Nucleus accumbens (tissue), 56 donors: ENCODE results near the gene PRUNE2.
"Not testable (repeated sequence)": the region's sequence is repeated elsewhere in the genome, so short reads cannot be mapped to it uniquely, and the experiment has no call there.

Experiments used
- DNase-seq, 56 donors: peaks; one replicate each; lab custom pipeline; 2025; lab: John Stamatoyannopoulos, UW

PRUNE2 gene

DNA sequence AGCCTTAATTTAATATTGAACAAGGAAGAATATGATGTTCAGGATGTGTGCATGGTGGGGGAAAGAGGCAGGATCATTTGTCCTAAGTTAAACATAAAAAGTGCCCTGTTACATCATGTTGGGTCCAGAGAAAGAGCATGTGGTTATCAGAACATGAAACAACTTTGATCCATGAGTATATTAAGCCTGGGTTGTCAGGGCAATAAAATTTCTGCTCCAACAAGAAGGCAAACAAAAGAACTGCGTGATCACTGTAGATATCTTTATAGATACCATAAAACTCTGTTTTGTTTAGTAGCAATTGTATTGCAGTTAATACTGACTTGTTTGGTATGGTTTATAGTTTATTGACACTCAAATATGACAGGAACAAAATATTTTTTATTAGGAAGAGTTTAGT is 106.4 kb downstream of the PRUNE2 start:
- no peak for DNase-seq

DNA sequence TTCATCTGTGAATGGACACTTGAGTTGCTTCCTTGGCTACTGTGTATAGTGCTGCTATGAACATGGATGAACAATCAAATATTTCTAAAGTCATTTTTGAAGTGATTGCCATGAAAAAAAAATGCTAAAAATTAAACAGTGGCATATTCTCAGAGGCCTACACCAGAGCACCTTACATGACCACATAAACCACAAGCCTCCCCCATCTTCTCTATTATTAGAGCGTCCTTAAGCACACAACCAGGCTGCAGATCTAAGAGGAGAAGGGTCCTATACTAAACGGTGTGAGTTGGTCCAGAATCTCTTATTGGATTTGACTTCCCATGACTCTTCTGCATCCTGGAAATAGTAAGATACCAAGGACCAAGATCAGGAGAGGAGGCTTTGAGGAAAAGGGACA is 107.4 kb downstream of the PRUNE2 start:
- no peak for DNase-seq

DNA sequence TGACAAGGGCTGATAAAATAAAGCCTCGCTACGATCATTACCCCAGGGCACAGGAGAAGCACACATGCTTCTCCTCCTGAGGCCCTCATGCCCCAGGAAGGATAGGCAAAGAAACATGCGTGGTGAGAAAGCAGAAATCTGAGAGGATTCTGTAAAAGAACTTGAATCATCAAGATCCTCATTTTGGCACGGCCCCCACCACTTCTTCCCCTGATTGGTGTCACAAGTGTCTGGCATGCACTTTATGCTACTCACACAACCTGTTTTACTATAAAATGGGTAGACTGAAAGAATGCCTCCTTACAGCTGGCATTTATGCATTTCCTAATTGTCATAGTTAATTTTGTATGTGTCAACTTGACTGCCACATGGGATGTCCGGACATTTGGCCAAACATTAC is 109.6 kb downstream of the PRUNE2 start:
- no peak for DNase-seq

DNA sequence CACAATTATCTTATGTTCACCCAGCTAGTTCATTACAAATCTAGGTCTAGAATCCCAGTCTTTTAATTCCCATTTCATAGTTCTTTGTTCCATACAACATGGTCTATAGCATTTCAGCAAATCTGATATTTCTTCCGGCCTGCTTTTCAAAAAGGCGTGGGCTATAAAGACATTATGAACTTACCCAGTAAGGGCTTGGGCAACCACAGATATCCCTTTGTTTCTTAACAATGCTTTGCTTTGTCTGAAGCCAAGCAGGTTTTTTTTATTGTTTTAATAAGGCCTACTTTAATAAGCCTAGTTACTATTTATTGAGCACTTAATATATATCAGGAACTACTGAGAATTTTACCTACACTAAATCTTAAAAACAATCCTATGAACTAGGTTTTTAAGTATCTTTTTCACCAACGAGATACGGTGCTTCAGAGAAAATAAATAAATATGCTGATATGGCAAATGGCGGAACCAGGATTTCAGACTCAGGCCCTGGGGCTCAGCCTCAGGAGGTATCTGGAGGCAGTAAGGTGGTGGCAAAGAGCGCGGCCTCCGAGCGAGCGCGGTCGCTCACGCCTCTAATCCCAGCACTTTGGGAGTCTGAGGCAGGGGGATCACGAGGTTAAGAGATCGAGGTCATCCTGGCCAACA is 112.0 kb downstream of the PRUNE2 start:
- DNase-seq, result no peak

DNA sequence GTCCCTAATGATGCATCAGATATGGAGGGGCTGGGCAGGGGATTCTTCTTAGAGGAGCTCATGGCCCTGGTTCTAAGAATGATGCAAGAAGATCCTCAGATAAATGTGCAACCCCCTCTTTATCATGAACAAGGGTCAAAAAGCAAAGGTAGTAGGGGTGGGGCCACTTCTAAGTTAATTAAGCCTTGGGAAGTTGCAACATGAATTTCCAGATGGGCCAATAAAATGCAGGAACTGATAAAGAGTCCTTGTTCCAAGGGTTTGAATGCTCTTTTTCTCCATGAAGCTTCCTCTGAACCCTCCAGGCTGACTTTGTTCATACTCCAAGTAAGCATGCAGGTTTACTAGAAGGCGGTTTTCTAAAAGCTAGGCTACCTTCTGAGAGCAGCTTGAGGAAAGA is 116.1 kb downstream of the PRUNE2 start:
- DNase-seq, result no peak

DNA sequence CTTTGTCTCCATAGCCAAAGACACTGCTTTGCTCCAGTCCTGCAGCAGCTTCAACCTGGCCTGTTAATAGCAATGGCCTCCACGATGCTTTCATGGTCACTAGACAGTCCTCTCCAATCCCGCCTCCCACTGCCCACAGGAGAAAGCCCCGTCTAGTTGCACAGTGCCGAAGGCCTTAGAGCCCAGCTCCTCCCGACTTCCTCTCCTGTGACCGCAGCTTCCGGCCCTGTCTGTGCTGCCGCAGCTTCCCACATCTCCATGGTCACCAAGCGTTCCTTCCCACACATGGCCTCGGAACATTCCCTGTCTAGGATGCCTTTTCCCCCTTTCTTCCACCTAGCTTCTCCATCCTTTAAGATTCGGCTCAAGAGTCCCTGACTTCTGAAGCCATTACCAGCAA is 118.2 kb downstream of the PRUNE2 start:
- no peak for DNase-seq

DNA sequence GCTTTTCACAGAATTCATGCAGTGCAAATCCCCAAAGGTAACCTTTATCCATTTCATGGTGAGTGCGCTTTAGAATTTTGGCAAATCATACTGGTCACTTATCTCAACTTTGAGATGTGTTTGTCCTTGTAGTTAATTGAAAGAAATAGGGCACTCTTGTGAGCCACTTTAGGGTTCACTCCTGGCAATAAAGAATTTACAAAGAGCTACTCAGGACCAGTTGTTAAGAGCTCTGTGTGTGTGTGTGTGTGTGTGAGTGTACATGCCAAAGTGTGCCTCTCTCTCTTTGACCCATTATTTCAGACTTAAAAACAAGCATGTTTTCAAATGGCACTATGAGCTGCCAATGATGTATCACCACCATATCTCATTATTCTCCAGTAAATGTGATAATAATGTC is 120.4 kb downstream of the PRUNE2 start:
- DNase-seq, result no peak

DNA sequence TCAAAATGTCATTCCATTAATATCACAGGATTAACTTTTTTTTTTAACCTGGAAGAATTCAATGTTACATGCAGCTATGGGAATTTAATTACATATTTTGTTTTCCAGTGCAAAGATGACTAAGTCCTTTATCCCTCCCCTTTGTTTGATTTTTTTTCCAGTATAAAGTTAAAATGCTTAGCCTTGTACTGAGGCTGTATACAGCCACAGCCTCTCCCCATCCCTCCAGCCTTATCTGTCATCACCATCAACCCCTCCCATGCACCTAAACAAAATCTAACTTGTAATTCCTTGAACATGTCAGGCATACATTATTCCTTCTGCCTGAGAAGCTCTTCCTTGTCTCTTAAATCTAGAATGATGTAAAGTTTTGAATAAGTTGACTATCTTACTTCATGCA is 121.0 kb downstream of the PRUNE2 start:
- DNase-seq, result no peak

DNA sequence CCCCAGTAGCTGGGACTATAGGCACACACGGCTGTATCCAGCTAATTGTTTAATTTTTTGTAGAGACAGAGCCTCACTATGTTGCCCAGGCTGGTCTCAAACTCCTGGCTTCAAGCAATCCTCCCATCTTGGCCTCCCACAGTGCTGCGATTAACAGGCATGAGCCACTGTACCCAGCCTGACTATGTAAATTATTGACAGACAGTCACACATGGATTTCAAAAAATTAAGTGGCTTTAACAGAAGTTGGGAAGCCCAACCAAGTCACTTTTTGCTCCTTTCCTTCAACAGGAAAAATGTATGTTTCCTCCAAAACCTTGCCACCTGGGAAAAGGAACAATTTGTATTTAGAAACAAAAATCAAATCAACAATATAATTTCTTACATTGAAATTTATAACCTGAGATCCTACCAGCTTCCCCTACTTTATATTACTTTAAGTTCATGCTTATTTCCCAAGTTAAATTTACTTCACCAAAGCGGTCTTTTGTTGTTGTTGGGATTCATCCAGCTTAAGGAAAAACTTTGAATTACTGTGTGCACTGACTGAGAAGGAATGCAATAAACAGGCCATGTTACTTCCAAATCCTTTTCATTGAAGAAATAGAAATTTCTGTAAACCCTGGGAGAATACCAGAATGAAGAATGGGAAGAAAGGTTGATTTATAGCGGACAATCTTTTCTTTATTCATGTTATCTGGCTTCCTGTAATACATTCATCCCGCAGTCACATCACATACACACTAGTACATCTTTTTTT is 133.0 kb downstream of the PRUNE2 start:
- no peak for DNase-seq

DNA sequence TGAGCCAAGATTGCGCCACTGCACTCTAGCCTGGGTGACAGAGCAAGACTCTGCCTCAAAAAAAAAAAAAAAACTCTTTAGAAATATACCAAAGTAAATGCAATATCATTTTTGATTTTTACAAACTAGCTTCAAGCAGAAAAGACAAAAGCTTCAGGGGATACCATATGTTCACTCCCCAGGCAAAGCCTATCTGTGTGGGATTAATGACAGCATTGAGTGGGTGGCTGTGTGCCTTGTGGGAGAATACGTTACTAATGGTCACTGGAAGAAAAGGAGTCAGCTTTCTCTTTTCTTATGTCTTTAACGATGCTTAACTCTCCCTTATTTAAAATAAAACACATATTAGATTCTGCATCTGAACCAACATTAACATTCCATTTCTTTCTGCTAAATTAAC is 139.8 kb downstream of the PRUNE2 start:
- DNase-seq, result no peak

DNA sequence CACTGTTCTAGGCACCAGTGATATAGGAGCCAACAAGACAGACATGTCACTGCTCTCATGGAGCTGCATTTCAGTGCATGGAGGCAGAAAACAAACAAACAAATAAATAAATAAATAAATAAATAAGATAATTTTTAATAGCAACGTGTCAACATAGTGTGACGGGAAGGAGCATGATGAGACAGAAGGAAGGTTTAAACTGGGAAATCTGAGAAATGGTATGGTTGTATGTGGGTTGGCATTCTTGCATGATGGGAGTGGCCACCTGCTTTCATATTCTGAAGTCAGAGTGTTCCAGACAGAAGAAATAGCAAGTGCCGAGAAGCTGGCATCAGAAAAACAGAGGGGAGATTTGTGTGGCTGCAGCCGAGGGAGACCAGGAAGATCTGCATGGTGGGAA is 141.8 kb downstream of the PRUNE2 start, which contains the start of gene PCA3:
Gene PCA3 (plus strand): TSS at position 301 of the 400 bp plus-strand sequence.
- DNase-seq, result no peak

DNA sequence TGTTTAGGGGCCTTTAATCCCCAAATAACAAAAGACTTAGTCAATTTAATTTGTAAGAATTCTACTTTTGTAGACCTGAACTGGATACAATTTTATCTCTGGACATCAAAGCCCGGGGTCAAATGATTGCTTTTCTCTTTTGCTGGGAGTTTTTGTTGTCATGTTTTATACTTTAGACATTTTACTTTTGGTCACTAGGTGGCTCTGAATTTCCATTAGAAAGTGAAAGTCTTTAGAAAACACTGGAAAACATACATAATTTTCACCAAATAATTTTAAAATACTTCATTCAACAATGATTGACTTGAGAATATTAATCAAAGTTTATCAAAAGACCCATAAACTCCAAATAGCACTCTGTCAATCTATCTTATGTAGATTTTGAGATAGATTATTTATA is 144.5 kb downstream of the PRUNE2 start:
- no peak for DNase-seq

DNA sequence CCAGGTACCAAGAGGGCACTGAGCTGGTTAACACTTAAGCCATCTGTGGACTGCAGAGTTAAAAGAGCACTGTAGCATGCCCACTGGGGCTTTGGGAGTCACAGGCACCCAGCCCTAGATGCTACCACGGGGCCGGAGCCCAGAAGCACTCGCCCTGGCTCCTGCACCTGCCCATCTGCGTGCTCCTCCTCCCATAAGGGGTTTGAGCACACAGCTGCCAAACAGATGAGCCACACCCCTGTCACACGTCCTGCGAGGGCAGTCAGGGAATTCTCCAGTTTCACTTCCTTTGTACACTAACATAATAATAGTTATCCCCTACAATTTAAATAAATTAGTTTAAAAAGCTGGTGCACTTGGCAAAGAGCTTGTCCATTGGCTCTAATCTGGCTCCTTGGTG is 146.2 kb downstream of the PRUNE2 start:
- DNase-seq, result no peak

DNA sequence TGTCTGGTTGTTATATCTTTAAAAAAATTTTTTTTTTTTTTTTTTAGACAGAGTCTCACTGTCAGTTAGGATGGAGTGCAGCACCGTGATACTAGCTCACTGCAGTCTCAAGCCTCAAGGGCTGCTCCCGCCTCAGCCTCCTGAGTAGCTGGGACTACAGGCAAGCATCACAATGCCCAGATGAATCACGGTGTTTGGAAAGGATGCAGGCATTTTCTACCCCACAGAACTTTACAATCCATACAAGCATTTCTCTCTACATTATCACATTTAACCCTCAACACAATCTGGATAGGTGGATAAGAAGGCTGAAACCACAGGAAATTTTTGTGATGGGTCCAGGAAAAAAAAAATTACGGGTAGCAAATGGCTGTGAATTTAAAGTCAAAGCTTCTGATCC is 147.4 kb downstream of the PRUNE2 start:
- peak in 1 of 56 donors; percentile 3 for DNase-seq

DNA sequence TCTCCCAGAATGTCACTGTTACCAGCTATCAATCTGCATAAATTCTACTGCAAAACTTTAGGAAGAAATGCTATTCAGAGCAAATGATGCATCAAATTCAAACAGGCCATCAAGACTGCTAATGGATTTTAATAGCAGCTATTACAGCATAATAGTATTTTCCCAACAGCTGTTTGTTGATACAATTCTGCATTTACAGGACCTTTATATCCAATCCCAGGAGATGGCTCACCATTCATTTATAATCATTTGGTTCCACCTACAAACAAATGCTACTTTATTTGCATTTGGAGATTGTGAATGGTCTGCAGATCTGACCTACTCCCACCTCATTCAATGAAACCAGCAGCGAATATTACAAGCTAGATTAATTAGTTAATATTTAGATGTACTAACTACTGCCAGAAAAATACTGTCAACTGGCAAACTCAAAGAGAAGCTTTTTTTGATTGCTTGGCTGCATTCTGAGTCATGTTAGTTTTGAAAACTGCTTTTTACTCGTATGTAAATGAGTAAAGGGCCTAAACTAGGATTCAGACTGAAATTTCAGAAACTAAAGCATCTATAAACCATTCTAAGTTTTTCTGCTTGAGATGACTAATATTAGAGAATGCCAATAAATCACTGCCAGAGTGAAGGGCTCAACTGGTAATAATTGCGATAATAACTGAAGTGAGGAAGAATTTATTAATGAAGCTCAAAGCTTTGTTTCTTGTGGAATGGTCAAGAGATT is 148.8 kb downstream of the PRUNE2 start:
- DNase-seq, result no peak

DNA sequence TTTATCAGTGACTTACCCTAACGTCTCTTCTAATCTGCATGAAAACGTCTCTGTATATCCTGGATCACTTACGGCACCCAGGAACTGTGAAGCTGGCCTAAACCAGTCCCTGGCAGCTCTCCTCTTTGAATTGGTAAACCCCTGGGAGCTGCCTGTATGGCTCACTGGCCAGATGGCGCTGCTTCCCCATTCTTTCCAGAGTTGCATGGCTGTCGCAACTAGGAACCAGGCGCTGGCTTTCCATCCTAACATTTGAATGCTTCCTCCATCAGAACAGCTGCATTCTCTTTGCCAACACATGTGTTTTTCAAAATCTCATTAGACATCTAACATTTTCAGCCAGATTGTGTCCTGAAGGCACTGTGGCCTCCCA is 149.7 kb downstream of the PRUNE2 start:
- peak in 28 of 56 donors; percentile 1 to 58 (median 14) for DNase-seq

DNA sequence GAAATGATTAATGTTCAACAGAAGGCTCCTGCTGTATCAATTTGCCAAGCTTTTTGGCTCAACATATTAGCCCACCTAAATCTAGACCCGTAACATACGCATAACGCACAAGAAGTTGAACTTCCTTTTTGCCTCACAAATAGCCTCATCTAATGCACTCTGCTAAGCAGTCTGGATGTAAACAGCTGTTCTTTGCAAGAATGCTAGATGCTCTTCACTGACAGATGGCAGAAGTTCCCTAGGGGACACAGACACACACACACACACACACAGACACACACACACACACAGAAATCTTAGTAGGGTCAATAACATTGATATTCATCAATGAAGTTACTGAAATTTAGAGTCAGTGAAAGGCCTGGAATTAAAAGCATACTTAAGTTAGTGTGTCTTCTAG is 154.9 kb downstream of the PRUNE2 start:
- no peak for DNase-seq

DNA sequence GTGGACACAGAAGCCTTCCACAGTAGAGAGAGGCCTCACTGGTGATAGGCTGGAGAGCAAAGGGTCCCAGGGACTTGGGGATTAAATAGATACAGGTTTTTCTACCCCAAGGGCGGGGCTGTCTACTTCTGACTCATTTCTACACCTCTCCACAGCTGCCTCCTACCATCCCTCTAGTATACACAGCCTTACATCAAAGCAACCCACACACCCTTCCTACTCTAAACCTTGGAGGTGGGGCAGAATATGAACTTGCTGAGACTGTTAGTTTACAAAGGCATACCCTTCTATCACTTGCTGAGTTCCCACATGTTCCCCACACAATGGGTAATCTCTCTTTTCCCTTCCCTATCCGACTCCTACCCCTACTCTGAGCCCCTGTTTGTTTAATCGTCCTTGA is 161.6 kb downstream of the PRUNE2 start:
- peak in 20 of 56 donors; percentile 1 to 67 (median 27) for DNase-seq

DNA sequence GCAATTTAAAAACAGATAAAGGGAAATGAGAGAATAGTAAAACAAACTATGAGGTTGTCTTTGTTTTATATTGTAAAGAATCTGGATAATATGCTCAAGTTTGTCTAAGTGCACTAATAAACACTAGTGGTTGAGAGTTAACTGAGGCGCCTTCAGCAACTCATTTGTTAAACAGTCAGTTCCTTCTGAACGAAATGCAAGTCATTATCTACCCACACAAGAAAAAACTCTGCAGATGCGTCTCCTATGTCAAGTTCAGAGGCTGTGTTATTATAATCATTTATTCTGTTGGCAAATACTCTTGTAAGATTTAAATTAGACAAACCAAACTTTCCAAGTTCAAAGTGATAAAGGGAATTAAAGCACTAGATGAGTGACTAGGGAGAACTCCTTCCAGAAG is 162.0 kb downstream of the PRUNE2 start:
- peak in 1 of 56 donors; percentile 1 for DNase-seq

DNA sequence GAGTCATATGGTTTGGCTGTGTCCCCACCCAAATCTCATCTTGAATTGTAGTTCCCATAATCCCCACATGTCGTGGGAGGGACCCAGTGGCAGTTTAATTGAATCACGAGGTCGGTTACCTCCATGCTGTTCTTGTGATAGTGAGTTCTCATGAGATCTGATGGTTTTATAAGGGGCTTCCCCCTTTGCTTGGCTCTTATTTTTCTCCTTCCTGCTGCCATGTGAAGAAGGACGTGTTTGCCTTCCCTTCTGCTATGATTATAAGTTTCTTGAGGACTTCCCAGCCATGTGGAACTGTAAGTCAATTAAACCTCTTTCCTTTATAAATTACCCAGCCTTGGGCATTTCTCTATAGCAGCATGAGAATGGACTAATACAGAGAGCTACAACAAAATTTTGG is 163.0 kb downstream of the PRUNE2 start:
- not testable (repeated sequence) for DNase-seq

DNA sequence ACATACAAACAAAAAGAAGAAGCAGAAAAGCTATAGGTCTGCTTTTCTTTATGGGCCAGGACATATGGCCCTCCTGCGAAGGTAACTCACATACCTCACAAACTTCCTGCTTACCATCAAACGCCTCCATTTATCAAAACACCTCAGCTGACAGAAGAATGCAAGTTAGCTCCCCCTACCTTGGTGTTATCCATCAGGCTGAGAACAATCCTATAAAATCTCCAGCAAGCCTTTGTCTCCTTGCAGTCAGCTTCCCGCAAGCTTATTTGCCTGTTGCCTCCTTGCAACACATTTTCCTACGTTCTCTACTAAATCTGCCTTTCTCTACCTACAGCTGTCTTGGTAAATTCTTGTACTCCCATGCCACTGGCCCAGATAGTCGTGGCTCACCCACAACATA is 164.4 kb downstream of the PRUNE2 start:
- DNase-seq, result no peak

DNA sequence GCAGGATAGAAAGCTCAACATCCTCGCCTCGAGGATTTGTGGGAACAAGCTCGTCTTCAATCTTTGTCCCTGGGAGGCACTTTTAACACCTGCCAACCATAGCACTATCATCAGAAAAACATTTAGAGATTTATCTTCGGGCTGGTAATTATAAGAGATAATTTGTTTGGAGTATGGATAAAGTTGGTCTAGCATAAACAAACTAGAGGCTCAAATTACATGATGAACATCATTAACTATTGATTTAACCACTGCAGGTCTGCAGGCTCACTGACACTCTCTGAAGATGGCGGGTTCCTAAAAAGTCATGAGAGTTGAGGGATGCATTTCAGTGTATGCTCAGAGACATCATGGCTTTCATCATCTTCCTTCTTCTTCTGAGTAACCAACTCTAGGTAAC is 167.5 kb downstream of the PRUNE2 start:
- DNase-seq, result no peak
